Measurements from ENCODE around the gene GPR26. TPM values are rescaled to one million over a fixed set of nuclear protein-coding genes. Genes with fewer than 3 reads are reported as not detected.

GPR26 gene
- total RNA-seq, 1 donor from 2014 or later = not detected

DNA sequence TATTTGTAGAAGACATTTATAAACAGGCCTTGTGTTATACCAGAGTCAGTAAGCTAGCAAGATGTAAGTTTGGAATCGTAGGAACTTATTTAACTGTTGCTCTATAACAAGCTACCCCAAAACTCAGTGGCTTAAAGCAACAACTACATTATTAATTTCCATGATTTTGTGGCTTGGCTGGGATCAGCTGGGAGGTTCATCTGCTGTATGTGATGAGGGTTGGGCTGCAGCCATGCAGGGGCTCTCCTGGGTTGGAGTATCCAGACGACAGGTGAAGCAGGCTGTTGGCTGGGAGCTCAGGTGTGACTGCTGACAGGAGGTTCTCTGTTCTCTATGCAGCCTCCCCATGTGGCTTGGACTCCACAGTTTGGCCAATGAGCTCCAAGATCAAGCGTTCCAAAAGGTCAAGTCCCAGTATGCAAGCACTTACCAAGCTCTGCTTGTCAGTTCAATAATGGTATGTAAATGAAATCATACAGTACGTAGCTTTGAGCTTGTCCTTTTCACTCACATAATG lies 52.4 kb downstream of the GPR26 start:
- DNase-seq = no peak
- TF ChIP-seq, protein P1, sequence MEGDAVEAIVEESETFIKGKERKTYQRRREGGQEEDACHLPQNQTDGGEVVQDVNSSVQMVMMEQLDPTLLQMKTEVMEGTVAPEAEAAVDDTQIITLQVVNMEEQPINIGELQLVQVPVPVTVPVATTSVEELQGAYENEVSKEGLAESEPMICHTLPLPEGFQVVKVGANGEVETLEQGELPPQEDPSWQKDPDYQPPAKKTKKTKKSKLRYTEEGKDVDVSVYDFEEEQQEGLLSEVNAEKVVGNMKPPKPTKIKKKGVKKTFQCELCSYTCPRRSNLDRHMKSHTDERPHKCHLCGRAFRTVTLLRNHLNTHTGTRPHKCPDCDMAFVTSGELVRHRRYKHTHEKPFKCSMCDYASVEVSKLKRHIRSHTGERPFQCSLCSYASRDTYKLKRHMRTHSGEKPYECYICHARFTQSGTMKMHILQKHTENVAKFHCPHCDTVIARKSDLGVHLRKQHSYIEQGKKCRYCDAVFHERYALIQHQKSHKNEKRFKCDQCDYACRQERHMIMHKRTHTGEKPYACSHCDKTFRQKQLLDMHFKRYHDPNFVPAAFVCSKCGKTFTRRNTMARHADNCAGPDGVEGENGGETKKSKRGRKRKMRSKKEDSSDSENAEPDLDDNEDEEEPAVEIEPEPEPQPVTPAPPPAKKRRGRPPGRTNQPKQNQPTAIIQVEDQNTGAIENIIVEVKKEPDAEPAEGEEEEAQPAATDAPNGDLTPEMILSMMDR (IDR thresholded peaks at IDR 0.05; ENCODE audit: borderline replicate concordance) = no peak
- Histone ChIP-seq H3K4me3 (no peak overlapping the region), H3K4me1 (no peaks in the 10 kb centered on the region), H3K36me3 (no peaks in the 10 kb centered on the region), H3K9me3 (replicated peaks) (peaks cover 16% of the 10 kb centered on the region), H3K27me3 (ENCODE audit: low read depth) (peaks cover 19% of the 10 kb centered on the region), H3K27ac (replicated peaks) (no peak overlapping the region)
- intact Hi-C loops (cut with micrococcal nuclease) = no loop called here

DNA sequence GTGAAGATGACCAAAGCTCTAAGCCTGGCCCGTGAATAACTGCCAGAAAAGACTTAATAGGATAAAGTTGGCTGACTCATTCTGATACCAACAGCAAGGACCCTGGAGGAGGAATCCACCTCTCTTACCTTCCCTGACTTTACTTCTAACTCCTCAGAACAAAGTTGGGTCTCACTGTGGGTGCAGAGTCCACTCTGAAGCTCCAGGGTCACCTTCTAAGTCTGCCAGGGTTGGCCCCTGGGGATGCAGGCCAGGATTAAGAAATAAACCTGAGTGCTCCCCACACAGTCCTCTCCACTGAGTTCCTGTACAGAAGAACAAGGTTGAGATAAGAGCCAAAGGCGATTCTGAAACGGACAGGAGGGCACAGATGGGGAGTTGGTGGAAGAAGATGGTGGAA lies 54.4 kb downstream of the GPR26 start:
- no peak for DNase-seq
- TF ChIP-seq, protein P1 (IDR thresholded peaks at IDR 0.05; ENCODE audit: borderline replicate concordance) = no peak
- Histone ChIP-seq H3K9me3 (replicated peaks) (peaks cover 16% of the 10 kb centered on the region), H3K36me3 (no peaks in the 10 kb centered on the region), H3K27ac (replicated peaks) (no peak overlapping the region), H3K4me1 (no peaks in the 10 kb centered on the region), H3K4me3 (no peak overlapping the region), H3K27me3 (ENCODE audit: low read depth) (peaks cover 14% of the 10 kb centered on the region)
- intact Hi-C loops (cut with micrococcal nuclease) = no loop called here

DNA sequence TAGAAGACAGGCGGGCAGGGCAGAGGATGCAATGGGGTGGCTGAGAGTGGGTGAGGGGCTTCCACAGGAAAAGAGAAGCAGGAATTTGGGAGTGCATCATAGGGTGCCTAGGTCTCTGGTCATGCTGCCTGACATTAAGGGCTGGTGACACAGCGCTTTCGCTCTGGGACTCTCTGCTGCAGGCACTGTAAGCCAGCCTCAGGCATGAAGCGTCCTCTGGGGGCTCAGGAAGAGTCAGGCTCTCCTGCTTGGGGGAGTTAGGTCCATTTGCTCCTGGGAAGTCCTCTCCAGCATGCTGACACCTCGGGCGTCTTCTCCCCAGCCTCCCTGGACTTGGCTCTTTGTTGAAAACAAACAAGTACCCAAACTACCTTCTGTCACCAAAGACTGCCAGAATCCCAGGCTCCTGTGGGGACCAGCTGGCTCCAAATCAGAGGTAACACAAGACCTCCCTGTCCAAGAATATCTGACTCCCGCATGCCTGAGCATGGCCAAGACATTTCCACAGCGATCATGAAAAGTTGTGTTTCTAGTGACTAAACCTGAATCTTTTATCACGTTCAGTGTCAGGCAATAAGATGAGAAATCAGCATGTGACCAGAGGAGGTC lies 55.4 kb downstream of the GPR26 start:
- intact Hi-C loops (cut with micrococcal nuclease) = no loop called here
- Histone ChIP-seq H3K36me3 (no peaks in the 10 kb centered on the region), H3K4me3 (no peak overlapping the region), H3K27me3 (ENCODE audit: low read depth) (peaks cover 14% of the 10 kb centered on the region), H3K27ac (replicated peaks) (no peak overlapping the region), H3K9me3 (replicated peaks) (peaks cover 16% of the 10 kb centered on the region), H3K4me1 (no peaks in the 10 kb centered on the region)
- TF ChIP-seq, protein P1 (IDR thresholded peaks at IDR 0.05; ENCODE audit: borderline replicate concordance) = no peak
- DNase-seq = no peak

DNA sequence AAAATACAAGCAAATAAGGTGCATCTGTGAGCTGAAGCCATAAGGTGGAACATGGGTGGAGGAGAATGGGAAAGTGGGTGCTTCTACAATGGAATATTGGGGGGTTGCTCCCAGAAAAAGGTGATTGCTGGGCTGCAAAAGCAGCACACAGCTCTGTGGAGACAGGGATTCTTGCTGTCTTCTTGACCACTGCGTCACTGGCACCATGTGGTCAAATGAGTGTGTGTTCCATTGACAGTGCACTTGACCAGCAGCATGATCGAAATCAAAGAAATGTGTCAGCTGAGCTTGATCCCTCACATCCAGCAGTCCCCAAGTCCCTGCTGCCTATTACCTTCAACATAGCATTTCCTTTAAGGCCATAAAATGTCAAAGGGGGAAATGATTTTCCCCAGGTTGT lies 56.2 kb downstream of the GPR26 start:
- H3K36me3 ChIP-seq = no peaks in the 10 kb centered on the region
- peaks cover 15% of the 10 kb centered on the region for H3K27me3 ChIP-seq (ENCODE audit: low read depth)
- no peak overlapping the region for H3K27ac ChIP-seq (replicated peaks)
- H3K9me3 ChIP-seq (replicated peaks) = peaks cover 16% of the 10 kb centered on the region
- no peak for DNase-seq
- no peaks in the 10 kb centered on the region for H3K4me1 ChIP-seq
- TF ChIP-seq, protein P1 (IDR thresholded peaks at IDR 0.05; ENCODE audit: borderline replicate concordance) = no peak
- intact Hi-C loops (cut with micrococcal nuclease) = no loop called here
- H3K4me3 ChIP-seq = no peak overlapping the region

DNA sequence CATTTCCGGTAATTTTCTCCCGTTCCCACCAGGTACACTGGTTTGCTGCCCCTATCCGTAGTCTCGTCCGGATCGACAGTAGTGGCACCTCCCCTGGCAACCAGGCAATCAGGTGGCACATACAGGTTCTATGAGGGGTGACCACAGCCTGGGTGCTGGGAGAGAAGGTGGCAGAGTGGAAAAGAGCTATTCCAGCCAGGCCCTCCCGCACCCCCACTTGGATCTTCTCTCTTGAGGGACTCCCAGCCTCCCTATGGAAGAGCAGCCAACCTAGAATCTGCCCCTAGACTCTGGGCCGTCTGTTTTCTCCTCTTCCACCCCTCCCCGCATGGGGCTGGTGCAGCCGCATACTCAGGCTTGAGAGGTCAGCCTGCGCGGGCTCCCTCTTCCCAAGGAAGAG lies 58.6 kb downstream of the GPR26 start:
- H3K27me3 ChIP-seq (ENCODE audit: low read depth) = peaks cover 28% of the 10 kb centered on the region
- no peak for DNase-seq
- no peak overlapping the region for H3K27ac ChIP-seq (replicated peaks)
- no peak overlapping the region for H3K4me3 ChIP-seq
- H3K4me1 ChIP-seq = no peaks in the 10 kb centered on the region
- TF ChIP-seq, protein P1 (IDR thresholded peaks at IDR 0.05; ENCODE audit: borderline replicate concordance) = no peak
- H3K9me3 ChIP-seq (replicated peaks) = no peaks in the 10 kb centered on the region
- no peaks in the 10 kb centered on the region for H3K36me3 ChIP-seq
- intact Hi-C loops (cut with micrococcal nuclease) = no loop called here
